NCI-H1417 (cell line): ENCODE results near the gene DDX10.
"Not testable (repeated sequence)": the region's sequence is repeated elsewhere in the genome, so short reads cannot be mapped to it uniquely, and the experiment has no call there.

Source experiments
- DNase-seq, 3 experiments: peaks; one replicate each; lab custom pipeline; 2025; lab: John Stamatoyannopoulos, UW

The DDX10 gene

GRCh38 chr11:108823960-108824359 is 159.1 kb downstream of the DDX10 start:
- not testable (repeated sequence) for DNase-seq

GRCh38 chr11:108824545-108824944 is 159.7 kb downstream of the DDX10 start:
- DNase-seq = no peak

GRCh38 chr11:108825381-108825780 is 160.5 kb downstream of the DDX10 start:
- no peak for DNase-seq

GRCh38 chr11:108826136-108826535 is 161.3 kb downstream of the DDX10 start:
- DNase-seq = no peak

DNA sequence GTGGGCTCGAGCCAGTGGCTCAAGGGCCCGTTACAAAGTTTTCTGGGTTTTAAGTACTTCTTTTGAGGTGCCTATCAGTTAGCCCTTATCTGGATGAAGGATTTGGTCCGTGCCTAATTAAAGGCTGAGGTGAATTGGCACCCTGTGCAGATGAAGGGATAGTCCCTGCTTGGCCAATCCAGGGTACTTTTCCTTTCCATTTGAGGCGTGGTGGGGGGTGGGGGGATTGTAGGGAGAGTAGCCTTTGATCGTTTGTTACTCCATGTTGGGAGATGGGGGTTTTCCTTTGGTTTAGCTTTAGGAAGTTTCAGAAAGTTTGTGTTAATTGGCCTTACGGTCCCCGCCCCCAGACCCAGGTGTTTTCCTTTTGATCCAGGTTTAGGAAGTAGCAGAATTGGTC is 170.8 kb downstream of the DDX10 start:
- no peak for DNase-seq

DNA sequence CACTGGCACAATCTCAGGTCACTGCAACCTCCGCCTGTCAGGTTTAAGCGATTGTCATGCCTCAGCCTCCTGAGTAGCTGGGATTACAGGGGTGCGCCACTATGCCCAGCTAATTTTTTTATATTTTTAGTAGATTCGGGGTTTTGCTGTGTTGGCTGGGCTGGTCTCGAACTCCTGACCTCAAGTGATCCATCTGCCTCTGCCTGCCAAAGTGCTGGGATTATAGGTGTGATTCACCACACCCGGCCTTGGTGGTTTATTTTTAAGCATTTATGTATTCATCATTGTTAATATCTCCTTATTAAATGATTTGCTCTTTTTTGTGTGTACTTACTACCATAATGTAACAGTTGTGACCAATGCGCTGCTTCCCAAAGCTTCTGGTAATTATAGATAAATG is 171.7 kb downstream of the DDX10 start:
- DNase-seq = no peak

DNA sequence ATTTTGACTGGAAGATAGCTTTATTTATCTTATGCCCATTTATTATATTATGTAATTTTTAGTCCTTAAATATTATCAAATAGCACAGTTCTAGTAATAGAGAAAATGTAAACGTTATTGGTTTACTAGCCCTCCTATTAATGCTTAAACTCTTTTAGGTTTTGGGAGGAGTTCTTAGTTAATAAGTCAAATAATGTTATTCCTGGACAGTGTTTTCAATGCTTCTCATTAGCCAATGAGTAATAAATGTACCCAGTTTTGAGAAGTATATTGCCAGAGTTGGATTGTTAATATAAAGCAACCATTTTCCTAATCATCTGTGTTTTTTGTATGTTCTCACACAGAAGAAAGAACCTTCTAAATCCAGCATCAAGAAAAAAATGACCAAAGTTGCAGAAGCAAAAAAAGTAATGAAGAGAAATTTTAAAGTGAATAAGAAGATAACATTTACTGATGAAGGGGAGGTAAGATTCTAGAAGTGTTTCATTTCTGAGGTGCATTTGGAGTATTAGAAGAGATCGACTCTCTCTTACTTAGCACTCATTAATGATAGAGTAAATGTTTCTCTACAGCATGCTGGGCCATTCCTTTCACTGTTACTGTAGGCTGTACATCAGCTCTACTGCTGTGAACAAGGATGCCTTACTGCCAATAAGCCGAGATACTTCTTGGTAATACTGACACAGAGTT is 173.4 kb downstream of the DDX10 start:
- no peak for DNase-seq

- no peak for DNase-seq
Observed at GRCh38 chr11:108838792-108839105, 173.9 kb downstream of the DDX10 start.

GRCh38 chr11:108846009-108846408 is 181.1 kb downstream of the DDX10 start:
- no peak for DNase-seq

DNA sequence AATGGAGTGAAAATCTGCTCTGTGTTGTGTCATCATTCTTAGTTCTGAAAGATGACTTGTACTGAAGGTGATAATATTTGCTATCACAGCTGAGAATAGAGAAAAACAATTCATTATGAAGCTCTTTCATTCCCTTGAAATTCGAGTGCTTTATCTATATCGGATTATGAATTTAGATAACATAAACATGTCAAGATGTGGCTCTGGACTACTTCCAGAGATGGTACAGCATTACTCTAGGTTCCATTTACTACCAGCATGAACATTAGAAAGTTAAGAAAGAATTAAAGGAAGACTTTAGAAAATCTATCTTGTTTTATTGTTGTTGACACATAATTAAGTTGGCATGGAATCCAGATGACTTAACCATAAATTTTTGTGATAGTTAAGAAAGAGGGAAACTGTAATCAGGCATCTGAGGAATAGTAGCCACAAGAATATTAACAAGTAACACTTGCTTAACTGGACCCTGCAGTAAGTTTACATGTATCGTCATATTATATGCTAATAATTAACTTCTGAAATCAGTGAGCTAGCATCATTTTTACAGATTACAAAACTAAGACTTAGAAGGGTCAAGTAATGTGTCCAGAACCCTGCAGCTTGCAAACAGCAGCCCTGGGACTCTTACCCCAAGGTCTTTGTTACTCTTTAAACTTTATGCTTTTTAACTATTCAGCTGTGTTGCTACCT is 182.6 kb downstream of the DDX10 start:
- DNase-seq = no peak

- no peak for DNase-seq
Observed at GRCh38 chr11:108851781-108852180, 186.9 kb downstream of the DDX10 start.

DNA sequence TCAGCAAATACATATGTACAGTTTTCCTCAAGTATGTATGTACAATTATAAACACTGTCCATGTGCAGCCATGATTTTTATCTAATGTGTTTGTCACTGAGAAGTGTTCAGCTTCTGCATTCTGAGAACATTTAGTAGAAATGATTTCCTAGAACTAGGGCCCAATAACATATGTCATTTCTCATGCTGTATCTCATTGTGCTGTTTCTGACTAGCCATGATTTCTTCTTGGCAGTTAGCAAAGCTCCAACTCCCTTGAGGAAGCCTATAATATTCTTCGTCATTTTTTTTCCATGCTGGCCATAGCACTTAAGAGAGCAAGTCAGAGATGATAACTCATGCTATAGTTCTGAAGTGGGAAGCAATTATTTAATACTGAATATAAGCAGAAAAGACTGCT is 187.8 kb downstream of the DDX10 start:
- no peak for DNase-seq

GRCh38 chr11:108853151-108853550 is 188.3 kb downstream of the DDX10 start:
- DNase-seq = no peak

GRCh38 chr11:108853864-108854263 is 189.0 kb downstream of the DDX10 start:
- no peak for DNase-seq

DNA sequence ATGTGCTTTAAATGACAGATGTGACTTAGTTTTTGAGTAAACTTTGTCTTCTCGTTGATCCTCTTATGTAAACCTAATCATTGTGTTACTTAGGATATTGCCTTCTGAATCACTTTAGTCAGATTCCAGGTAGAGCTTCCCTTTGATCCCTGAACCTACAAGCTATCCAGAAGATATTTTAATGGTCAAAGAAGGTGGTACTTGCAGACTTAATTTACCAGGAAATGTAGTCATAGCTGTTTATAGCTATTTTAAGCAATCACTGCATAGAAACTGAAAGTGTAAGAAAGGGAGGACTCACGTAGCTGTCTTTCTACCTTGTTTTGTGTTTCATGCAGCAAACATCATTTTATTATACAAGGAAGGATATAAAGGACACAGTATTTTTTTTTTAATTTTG is 189.5 kb downstream of the DDX10 start:
- no peak for DNase-seq

DNA sequence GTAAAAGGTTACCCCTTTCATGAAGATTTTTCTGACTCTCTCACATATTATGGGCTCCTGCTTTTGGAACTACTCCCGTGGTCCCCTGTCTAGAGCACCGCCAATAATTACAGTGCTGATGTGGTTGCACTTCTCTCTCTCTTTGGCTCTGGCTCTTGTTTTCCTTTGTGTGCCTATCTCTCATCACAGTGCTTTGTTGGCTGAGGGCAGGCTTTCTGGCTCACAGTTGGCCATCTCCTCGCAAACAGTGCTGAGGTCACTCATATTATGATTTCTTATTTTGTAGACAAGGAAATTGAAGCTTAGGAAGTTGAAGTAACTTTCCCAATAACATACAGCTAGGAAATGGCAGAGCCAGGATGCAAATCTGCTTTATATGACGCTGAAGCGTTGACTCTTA is 192.5 kb downstream of the DDX10 start:
- peak in 1 of 3 experiments; percentile 28 for DNase-seq

GRCh38 chr11:108858622-108859021 is 193.8 kb downstream of the DDX10 start:
- DNase-seq = no peak

DNA sequence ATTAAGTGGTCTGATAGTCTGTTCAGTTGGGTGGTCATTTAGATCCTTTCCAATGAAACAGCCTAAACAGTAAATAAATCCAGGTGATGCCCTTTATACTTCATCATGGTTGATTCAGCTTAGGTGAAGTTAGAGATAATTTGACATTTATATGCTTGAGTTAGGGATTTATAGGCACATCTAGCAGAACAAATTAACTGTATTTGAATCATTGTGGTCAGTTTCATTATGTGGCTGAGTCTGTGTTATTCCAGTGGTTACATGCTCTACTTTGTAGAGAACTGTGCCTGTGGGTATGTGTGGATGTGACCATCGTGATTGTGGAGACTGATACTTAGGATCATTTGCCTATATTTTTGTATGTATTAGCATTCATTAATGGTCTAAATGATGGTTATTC is 194.6 kb downstream of the DDX10 start:
- DNase-seq = no peak

- peak in 1 of 3 experiments; percentile 6 for DNase-seq
Observed at GRCh38 chr11:108863528-108863927, 198.7 kb downstream of the DDX10 start.

- no peak for DNase-seq
Observed at GRCh38 chr11:108865406-108865805, 200.5 kb downstream of the DDX10 start.

GRCh38 chr11:108866781-108867180 is 201.9 kb downstream of the DDX10 start:
- DNase-seq = peak; percentile 9 to 59 (median 12)

DNA sequence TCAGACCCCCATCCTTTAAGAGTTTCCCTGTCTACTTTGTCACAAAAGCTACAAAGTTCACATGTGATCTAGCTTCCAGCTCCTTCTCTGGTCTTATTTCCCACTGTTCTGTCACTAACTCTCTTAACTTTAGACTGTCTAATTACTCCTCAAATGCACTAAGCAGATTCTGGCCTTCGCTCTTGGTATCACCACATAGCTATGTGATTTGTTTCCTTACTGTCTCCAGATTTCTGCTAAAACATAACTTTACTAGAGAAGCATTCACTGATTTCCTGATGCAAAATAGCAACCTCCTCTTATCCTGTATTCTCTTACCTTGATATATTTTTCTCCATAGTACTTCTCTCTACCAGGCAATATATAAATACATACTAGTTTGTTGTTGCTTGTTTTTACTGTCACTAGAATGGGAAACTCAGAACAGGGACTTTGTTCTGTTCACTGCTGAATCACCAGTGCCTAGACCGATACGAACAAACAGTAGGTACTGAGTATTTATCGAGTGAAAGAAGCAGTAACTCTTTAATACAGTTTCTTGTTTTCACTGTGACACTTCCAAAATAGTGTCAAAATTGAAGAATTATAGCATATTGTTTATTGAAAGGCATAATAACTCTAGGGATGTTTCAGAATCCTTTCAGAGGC is 205.6 kb downstream of the DDX10 start:
- DNase-seq = no peak

DNA sequence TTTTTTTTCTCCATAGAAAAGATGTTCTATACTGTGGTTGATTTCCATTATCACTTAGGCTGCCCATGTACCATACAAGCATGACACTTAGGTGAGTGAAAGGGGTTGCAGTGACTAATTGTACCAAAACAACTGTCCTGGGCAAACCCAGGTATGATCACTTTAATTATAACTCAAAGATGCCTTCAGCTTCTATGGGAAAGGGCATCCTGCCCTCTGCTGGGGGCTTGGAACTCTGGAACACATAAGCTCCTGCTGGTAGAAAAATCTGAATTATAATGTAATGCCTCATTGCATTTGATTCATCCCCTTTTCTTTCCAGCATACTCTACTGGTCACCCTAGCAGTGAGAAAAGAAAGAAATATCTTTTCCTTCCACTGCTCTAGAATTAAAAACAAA is 206.3 kb downstream of the DDX10 start:
- peak in 2 of 3 experiments; percentile 24 to 59 for DNase-seq
